Glutamatergic neuron (in vitro differentiated cells): Measurements from ENCODE around the gene CDC42BPG. TPM values are rescaled to one million over a fixed set of nuclear protein-coding genes. Genes with fewer than 3 reads are reported as not detected.

ENCODE experiments used
- DNase-seq: peaks from one replicate; pipeline ENCODE4 v3.0.0; 2022
- H3K27ac Mint-ChIP-seq: one replicate; pipeline ENCODE4 v1.8.0; 2020; ENCODE audit warnings: mild to moderate bottlenecking, mixed read lengths, inconsistent platforms; ENCODE audit not compliant: unreplicated experiment
- H3K27me3 Mint-ChIP-seq: one replicate; pipeline ENCODE4 v1.8.0; 2020; ENCODE audit warnings: mild to moderate bottlenecking, moderate library complexity, mixed read lengths, inconsistent platforms; ENCODE audit not compliant: unreplicated experiment
- H3K36me3 Mint-ChIP-seq: one replicate; pipeline ENCODE4 v1.8.0; 2020; ENCODE audit warnings: mild to moderate bottlenecking, mixed read lengths, inconsistent platforms; ENCODE audit not compliant: unreplicated experiment
- H3K4me1 Mint-ChIP-seq: one replicate; pipeline ENCODE4 v1.8.0; 2020; ENCODE audit warnings: mild to moderate bottlenecking, low read depth, mixed read lengths, inconsistent platforms; ENCODE audit not compliant: unreplicated experiment
- H3K4me3 Mint-ChIP-seq: one replicate; pipeline ENCODE4 v1.8.0; 2020; ENCODE audit warnings: mild to moderate bottlenecking, mixed read lengths, inconsistent platforms; ENCODE audit not compliant: unreplicated experiment
- H3K9me3 Mint-ChIP-seq: one replicate; pipeline ENCODE4 v1.8.0; 2020; ENCODE audit warnings: mild to moderate bottlenecking, moderate library complexity, mixed read lengths, inconsistent platforms; ENCODE audit not compliant: unreplicated experiment
- total RNA-seq: library from RNA; stranded (reverse); fragmentation: NEBNext Ultra II Directional; extraction: Animal tissue kit (Norgen Biotek cat#: 25700); gene quantifications from one replicate; pipeline ENCODE4 v1.2.1, GENCODE V29; 2021; ENCODE audit not compliant: unreplicated experiment
- TF ChIP-seq, protein P1 (sequence below): fragments of 200-600 bp; sonication (generic); IDR thresholded peaks from one replicate; pipeline ENCODE4 v1.5.0; 2021; ENCODE audit not compliant: partially characterized antibody, unreplicated experiment

Gene CDC42BPG
- total RNA-seq, 1 donor from 2014 or later, result 2.3 TPM

DNA sequence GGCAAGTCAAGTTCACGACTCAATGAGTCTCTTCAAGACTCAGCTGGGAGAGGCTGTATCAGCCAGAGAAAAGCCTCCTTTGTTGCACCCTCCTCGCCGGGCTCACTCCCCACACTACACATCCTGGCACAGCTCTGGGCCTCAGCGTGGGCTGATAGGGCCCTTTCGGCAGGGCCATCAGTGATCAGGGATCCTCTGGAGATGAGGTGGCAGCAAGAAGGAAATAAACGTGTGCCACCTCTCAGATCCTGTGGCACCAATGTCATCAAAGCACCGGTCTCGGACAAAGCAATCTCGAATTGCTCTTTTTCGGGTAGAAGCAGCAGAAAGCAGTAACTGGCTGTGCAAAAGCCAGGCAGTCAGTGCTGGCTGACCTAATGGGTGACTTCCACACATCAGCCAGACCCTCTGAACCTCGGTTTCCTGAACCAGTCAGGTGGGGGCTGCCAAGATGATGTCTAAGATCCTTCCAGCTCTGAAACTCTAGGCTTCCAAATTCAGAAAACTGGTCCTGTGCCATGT is 31.8 kb upstream of the CDC42BPG start:
- TF ChIP-seq, protein P1, sequence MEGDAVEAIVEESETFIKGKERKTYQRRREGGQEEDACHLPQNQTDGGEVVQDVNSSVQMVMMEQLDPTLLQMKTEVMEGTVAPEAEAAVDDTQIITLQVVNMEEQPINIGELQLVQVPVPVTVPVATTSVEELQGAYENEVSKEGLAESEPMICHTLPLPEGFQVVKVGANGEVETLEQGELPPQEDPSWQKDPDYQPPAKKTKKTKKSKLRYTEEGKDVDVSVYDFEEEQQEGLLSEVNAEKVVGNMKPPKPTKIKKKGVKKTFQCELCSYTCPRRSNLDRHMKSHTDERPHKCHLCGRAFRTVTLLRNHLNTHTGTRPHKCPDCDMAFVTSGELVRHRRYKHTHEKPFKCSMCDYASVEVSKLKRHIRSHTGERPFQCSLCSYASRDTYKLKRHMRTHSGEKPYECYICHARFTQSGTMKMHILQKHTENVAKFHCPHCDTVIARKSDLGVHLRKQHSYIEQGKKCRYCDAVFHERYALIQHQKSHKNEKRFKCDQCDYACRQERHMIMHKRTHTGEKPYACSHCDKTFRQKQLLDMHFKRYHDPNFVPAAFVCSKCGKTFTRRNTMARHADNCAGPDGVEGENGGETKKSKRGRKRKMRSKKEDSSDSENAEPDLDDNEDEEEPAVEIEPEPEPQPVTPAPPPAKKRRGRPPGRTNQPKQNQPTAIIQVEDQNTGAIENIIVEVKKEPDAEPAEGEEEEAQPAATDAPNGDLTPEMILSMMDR, result no peak
- H3K27me3 Mint-ChIP-seq, result peaks cover 14% of the 10 kb centered on the region
- peaks cover 9% of the 10 kb centered on the region for H3K9me3 Mint-ChIP-seq
- no peak overlapping the region for H3K27ac Mint-ChIP-seq
- H3K4me3 Mint-ChIP-seq, result peak overlapping the region; percentile 99
- H3K4me1 Mint-ChIP-seq, result peaks cover 27% of the 10 kb centered on the region
- H3K36me3 Mint-ChIP-seq, result no peaks in the 10 kb centered on the region
- DNase-seq, result no peak

DNA sequence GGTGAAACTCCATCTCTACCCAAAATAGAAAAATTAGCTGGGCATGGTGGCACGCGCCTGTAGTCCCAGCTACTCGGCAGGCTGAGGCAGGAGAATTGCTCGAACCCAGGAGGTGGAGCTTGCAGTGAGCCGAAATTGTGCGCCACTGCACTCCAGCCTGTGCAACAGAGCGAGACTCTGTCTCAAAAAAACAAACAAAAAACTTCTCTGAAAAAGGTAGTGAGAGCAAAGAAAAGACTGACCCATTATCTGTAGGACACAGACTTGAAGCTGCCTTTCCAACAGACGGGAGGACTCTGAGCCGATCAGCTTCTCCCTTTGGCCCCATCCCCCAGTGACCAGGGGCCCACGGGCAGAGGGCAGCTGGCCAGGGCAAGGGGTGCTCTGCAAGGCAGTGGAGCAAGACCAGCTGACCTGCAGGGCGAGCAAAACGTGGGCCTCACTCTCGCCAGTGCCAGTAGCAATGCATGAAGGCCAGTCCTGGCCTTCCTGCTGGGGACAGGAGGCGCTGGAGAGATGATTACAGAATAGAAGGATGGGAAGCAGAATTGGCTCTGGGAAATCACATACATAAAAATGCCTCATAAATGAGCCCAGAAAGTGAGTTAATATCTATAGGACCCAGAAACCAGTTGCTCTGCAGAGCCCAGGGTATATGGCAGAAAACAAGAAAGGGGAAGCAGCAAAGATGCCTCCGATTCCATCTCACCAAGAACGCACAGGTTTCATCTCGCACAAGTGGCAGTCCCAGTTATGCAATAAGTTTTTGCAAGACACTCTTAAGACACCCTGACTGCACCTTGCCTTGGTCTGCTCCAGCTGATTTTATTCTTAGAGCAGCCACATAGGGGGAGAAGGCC is 31.1 kb upstream of the CDC42BPG start:
- no peaks in the 10 kb centered on the region for H3K36me3 Mint-ChIP-seq
- no peak for DNase-seq
- peaks cover 14% of the 10 kb centered on the region for H3K27me3 Mint-ChIP-seq
- peaks cover 7% of the 10 kb centered on the region for H3K9me3 Mint-ChIP-seq
- no peak overlapping the region for H3K27ac Mint-ChIP-seq
- H3K4me3 Mint-ChIP-seq, result peak overlapping the region; percentile 99
- peaks cover 32% of the 10 kb centered on the region for H3K4me1 Mint-ChIP-seq
- TF ChIP-seq, protein P1, result no peak

DNA sequence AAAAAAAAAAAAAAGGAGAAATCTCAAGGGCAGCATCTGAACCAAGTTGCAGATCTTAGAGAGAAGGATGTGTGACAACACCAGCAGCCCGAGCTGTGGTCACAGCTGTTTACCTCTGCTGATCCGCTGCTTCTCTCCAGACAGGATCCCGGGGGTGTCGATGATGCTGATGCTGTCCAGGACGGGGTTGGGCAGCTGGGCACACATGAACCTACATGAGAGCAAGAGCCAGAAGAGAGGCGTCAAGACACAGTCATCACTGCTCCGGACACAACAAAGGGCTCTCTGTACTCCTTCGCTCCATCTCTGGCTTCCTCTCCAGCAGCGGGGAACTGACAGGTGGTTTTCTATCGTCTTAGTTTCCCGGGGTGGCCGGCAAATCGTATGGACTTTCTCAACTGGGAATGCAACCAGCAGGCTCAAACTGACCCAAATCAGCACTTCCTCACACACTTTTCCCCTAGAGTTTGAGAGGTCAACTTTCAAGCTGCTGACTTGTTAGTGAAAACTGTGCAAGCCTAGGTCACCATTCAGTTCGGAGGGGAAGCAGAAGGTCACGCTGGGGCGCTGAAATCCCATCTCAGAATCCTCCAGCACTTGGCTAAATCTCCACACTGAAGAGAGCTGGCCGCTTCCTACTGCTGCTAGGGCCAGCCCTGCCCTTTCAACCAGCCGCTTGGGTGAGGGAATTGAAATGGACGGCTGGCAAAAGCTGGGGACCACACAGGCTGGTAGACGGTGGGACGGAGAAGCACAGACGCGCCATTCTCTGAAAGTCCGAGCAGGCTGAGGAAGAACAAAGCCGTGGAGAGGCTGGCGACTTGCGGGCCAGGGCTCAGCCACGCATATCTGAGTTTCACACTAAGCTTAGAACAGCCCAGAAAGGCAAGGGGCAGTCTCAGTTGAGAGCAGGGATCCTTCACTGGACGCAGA is 30.1 kb upstream of the CDC42BPG start:
- Mint-ChIP-seq H3K9me3 (peaks cover 7% of the 10 kb centered on the region), H3K36me3 (no peaks in the 10 kb centered on the region), H3K27me3 (peaks cover 10% of the 10 kb centered on the region), H3K4me1 (peaks cover 35% of the 10 kb centered on the region), H3K27ac (peak overlapping the region; percentile 26), H3K4me3 (peak overlapping the region; percentile 99)
- DNase-seq, result no peak
- TF ChIP-seq, protein P1, result no peak

DNA sequence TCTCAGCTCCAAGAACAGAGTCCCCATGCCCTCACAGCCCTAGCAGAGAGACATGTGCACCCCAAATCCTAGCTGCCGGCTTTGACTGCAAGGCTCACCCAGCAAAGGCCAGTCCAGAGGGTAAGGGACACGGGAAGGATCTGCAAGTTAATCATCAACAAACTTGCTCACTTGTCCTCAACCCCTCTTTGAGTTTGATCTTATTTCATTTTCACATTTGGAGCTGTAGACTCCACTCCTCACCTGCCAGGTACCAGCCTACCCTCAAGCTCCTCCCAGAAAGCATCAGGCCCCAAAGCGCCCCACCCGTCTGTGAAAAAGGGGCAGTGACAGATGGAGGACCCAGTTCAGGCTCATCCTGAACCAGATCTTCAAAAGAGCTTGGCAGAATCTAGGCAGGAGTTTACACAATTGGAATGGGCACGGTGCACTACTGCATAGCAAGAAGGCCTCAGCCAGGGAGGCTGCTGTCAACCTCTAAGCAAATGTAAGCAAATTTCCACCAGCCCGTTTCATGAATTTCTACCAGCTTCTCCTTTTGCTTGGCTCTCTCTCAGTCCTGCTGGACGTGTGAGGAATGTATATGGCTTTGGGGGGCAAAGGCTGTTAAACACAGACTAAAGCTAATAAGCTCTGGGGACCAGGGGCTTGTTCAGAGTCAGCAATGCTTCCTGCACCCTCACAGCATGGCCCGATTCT is 28.5 kb upstream of the CDC42BPG start:
- Mint-ChIP-seq H3K4me1 (peaks cover 34% of the 10 kb centered on the region), H3K27ac (no peak overlapping the region), H3K4me3 (no peak overlapping the region), H3K36me3 (no peaks in the 10 kb centered on the region), H3K9me3 (peaks cover 10% of the 10 kb centered on the region), H3K27me3 (peaks cover 7% of the 10 kb centered on the region)
- DNase-seq, result no peak
- TF ChIP-seq, protein P1, result no peak
